COR-L47 (cell line): ENCODE results near the gene TLK1.

ENCODE experiments used
- DNase-seq: peaks from one replicate; lab custom pipeline; 2025; lab: John Stamatoyannopoulos, UW

The TLK1 gene

GRCh38 chr2:170999654-171000053 lies 161.0 kb downstream of the TLK1 start:
- DNase-seq: no peak

GRCh38 chr2:170997893-170998597 lies 162.6 kb downstream of the TLK1 start:
- no peak for DNase-seq

- DNase-seq: no peak
Measured at GRCh38 chr2:170996316-170996715, 164.4 kb downstream of the TLK1 start.

- DNase-seq: no peak
Measured at GRCh38 chr2:170991398-170992182, 169.1 kb downstream of the TLK1 start.

- DNase-seq: no peak
Measured at GRCh38 chr2:170986566-170987258, 174.0 kb downstream of the TLK1 start.

GRCh38 chr2:170985407-170985806 lies 175.3 kb downstream of the TLK1 start:
- no peak for DNase-seq

GRCh38 chr2:170984079-170984478 lies 176.6 kb downstream of the TLK1 start:
- no peak for DNase-seq

- DNase-seq: no peak
Measured at GRCh38 chr2:170975943-170976270, 184.8 kb downstream of the TLK1 start.

GRCh38 chr2:170975127-170975942 lies 185.4 kb downstream of the TLK1 start:
- no peak for DNase-seq

GRCh38 chr2:170974304-170974993 lies 186.2 kb downstream of the TLK1 start:
- no peak for DNase-seq

- DNase-seq: peak; percentile 93
Measured at GRCh38 chr2:170973492-170974303, 187.0 kb downstream of the TLK1 start.

GRCh38 chr2:170973225-170973491 lies 187.5 kb downstream of the TLK1 start:
- no peak for DNase-seq

- no peak for DNase-seq
Measured at GRCh38 chr2:170972296-170973224, 188.1 kb downstream of the TLK1 start.

GRCh38 chr2:170971071-170971470 lies 189.6 kb downstream of the TLK1 start:
- no peak for DNase-seq

- no peak for DNase-seq
Measured at GRCh38 chr2:170969872-170970496, 190.7 kb downstream of the TLK1 start.

GRCh38 chr2:170969030-170969429 lies 191.7 kb downstream of the TLK1 start:
- DNase-seq: no peak

- no peak for DNase-seq
Measured at GRCh38 chr2:170968205-170969003, 192.3 kb downstream of the TLK1 start.

GRCh38 chr2:170967553-170967952 lies 193.1 kb downstream of the TLK1 start:
- DNase-seq: no peak
